ENCODE measurements around the gene MSRB1. TPM values are rescaled to one million over a fixed set of nuclear protein-coding genes. Genes with fewer than 3 reads are reported as not detected.
A peak's percentile ranks its signal among the peaks of the same experiment; 100 is the strongest.

Gene MSRB1
- total RNA-seq, 1 experiment from 2014 or later, result 49.4 TPM

DNA sequence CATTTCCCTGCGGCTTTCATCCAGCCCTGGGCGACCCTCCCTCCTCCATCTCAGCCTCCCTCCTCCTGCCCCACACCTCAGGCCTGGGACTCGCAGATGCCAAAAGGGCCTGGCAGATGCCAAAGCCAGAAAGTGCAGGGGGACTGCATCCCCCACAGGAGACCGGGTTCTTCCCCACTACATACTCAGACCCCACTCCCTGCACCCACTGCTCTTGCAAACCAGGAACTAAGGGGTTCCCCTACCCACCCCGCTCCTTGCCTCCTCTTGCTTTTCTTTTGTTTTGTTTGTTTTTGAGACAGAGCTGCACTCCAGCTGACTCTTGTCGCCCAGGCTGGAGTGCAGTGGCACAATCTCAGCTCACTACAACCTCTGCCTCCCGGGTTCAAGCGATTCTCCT lies 28.0 kb downstream of the MSRB1 start:
- CTCF ChIA-PET, result no interaction called here
- no peak overlapping the region for H3K27ac ChIP-seq

DNA sequence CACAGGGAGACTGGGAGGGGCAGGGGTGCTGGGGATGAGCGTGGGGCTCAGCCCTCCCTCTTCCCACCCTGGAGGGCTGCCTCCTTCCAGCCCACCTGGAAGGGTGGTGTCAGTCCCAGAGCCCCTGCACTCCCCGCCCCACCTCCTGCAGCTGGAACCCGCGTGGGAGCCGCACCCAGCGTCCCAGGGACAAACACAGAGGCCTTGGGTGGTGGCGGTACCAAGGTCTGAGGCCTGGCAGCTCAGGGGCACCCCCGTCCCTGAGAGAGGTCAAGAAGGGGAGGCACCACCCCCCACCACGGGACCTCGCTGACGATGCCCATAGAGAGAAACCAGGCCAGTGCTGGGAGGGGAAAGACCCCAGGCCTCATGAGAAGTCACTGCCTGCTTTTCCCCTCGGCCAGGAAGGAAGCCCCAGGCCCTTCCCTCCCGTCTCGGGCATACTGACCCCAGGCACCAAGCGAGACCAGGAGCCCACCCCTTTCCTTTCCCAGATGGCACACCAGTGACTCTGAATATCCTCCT lies 28.9 kb downstream of the MSRB1 start:
- peaks cover 3% of the 10 kb centered on the region; the same call in 1 of the 2 replicates for H3F3A ChIP-seq (ENCODE audit: insufficient read depth, low read depth)
- no peak overlapping the region for H3K4me2 ChIP-seq
- intact Hi-C loops (cut with micrococcal nuclease; ENCODE audit: unreplicated experiment), result loop anchor here (5.0 kb wide), 1 partner anchor 42 kb away; the partner anchor contains the start of gene MEIOB
- H4K20me1 ChIP-seq (ENCODE audit: insufficient read depth), result no peaks in the 10 kb centered on the region
- BruUV-seq (replicated peaks), result no TSS peak
- H3K9me3 ChIP-seq (ENCODE audit: insufficient read depth, low read depth), result no peaks in the 10 kb centered on the region
- H3K4me3 ChIP-seq, result no peak overlapping the region
- no peaks in the 10 kb centered on the region for H3K36me3 ChIP-seq (ENCODE audit: low read depth)
- ChIA-PET POLR2A (ENCODE audit: unreplicated experiment) (interaction anchor here (0.6 kb wide), 1 partner anchor 27 kb away, joined by 4 read pairs; no protein-coding TSS in a partner anchor), CTCF (no interaction called here)
- no peak overlapping the region for H2AFZ ChIP-seq
- DNase-seq, result no peak
- peaks cover 7% of the 10 kb centered on the region; the same call in 1 of the 2 replicates for H3K27me3 ChIP-seq (ENCODE audit: insufficient read depth, low read depth)
- H3K79me2 ChIP-seq (ENCODE audit: low read depth), result no peaks in the 10 kb centered on the region
- H3K4me1 ChIP-seq (replicated peaks; ENCODE audit: insufficient read depth), result peaks cover 34% of the 10 kb centered on the region
- no peak overlapping the region for H3K27ac ChIP-seq
- TF ChIP-seq, protein P1, sequence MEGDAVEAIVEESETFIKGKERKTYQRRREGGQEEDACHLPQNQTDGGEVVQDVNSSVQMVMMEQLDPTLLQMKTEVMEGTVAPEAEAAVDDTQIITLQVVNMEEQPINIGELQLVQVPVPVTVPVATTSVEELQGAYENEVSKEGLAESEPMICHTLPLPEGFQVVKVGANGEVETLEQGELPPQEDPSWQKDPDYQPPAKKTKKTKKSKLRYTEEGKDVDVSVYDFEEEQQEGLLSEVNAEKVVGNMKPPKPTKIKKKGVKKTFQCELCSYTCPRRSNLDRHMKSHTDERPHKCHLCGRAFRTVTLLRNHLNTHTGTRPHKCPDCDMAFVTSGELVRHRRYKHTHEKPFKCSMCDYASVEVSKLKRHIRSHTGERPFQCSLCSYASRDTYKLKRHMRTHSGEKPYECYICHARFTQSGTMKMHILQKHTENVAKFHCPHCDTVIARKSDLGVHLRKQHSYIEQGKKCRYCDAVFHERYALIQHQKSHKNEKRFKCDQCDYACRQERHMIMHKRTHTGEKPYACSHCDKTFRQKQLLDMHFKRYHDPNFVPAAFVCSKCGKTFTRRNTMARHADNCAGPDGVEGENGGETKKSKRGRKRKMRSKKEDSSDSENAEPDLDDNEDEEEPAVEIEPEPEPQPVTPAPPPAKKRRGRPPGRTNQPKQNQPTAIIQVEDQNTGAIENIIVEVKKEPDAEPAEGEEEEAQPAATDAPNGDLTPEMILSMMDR (conservative IDR thresholded peaks at IDR 0.05), result no peak
- no peak for TF ChIP-seq EZH2 (IDR thresholded peaks at IDR 0.05; ENCODE audit: low read depth)
- H3K9me2 ChIP-seq (ENCODE audit: insufficient read depth), result no peaks in the 10 kb centered on the region

More for the DNA sequence above, 28.0 kb downstream of the MSRB1 start:
- Histone ChIP-seq H3K27me3 (ENCODE audit: insufficient read depth, low read depth) (peaks cover 15% of the 10 kb centered on the region; the same call in 1 of the 2 replicates), H2AFZ (no peak overlapping the region), H3K4me2 (no peak overlapping the region), H3K4me3 (no peak overlapping the region), H3F3A (ENCODE audit: insufficient read depth, low read depth) (no peaks in the 10 kb centered on the region), H4K20me1 (ENCODE audit: insufficient read depth) (no peaks in the 10 kb centered on the region), H3K79me2 (ENCODE audit: low read depth) (no peaks in the 10 kb centered on the region), H3K36me3 (ENCODE audit: low read depth) (no peaks in the 10 kb centered on the region), H3K9me2 (ENCODE audit: insufficient read depth) (no peaks in the 10 kb centered on the region), H3K9me3 (ENCODE audit: insufficient read depth, low read depth) (no peaks in the 10 kb centered on the region), H3K4me1 (replicated peaks; ENCODE audit: insufficient read depth) (peaks cover 25% of the 10 kb centered on the region)
- BruUV-seq (replicated peaks), result no TSS peak
- TF ChIP-seq EZH2 (IDR thresholded peaks at IDR 0.05; ENCODE audit: low read depth), result no peak
- TF ChIP-seq, protein P1 (conservative IDR thresholded peaks at IDR 0.05), result no peak
- POLR2A ChIA-PET (ENCODE audit: unreplicated experiment), result interaction anchor here (0.6 kb wide), 1 partner anchor 26 kb away, joined by 4 read pairs; no protein-coding TSS in a partner anchor
- DNase-seq, result no peak
- intact Hi-C loops (cut with micrococcal nuclease; ENCODE audit: unreplicated experiment), result loop anchor here (5.0 kb wide), 1 partner anchor 43 kb away; the partner anchor contains the start of gene MEIOB

DNA sequence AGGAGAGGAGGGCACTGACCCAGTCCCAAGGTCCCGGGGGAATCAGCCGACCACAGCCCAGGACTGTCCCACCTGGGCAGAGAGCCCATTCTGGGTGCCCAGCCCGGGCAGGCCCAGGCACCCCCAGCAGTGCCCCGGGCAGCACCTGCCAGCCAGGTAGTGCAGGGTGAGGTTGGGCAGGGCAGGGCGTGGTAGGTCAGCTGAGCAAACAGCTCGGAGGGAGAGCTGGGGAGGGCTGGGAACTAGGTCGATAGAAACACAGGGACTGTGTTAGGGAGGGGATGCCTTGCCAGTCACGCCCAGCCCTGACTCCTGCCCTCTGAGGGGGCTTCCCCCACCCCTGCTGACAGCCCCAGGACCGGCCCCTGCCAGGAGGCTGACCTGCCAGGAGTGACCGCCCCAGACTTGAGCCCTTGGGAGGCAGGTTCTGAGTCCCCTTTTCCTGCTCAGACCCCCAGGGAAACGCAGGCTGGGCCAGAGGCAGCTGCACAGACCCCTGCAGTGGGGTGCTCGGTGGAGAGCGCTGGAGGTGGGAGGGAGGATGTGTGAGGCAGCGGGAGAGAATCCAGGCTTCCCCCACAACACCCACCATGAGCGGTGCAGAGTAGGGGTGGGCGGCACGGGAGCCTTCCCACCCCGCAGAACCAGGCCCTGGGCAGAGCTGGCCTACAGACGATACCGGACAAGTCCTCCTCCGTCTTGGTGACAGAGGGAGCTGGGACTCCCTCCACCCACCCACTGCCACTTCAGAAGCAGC lies 29.5 kb downstream of the MSRB1 start:
- Histone ChIP-seq H3K4me1 (replicated peaks; ENCODE audit: insufficient read depth) (peaks cover 34% of the 10 kb centered on the region), H4K20me1 (ENCODE audit: insufficient read depth) (no peaks in the 10 kb centered on the region), H3K4me2 (peak overlapping the region; percentile 34), H3K79me2 (ENCODE audit: low read depth) (no peaks in the 10 kb centered on the region), H3K4me3 (no peak overlapping the region), H3K27me3 (ENCODE audit: insufficient read depth, low read depth) (0 out of 2 replicates have a peak, but pooled peaks cover 5% of the 10 kb centered on the region), H3F3A (ENCODE audit: insufficient read depth, low read depth) (peaks cover 3% of the 10 kb centered on the region; the same call in 1 of the 2 replicates), H3K27ac (no peak overlapping the region), H3K36me3 (ENCODE audit: low read depth) (no peaks in the 10 kb centered on the region), H2AFZ (no peak overlapping the region), H3K9me3 (ENCODE audit: insufficient read depth, low read depth) (no peaks in the 10 kb centered on the region), H3K9me2 (ENCODE audit: insufficient read depth) (no peaks in the 10 kb centered on the region)
- TF ChIP-seq EZH2 (IDR thresholded peaks at IDR 0.05; ENCODE audit: low read depth), result no peak
- TF ChIP-seq, protein P1 (conservative IDR thresholded peaks at IDR 0.05), result no peak
- ChIA-PET CTCF (no interaction called here), POLR2A (ENCODE audit: unreplicated experiment) (interaction anchor here (0.6 kb wide), 1 partner anchor 12 kb away, joined by 4 read pairs; no protein-coding TSS in a partner anchor)
- DNase-seq, result peak; percentile 72 to 80
- intact Hi-C loops (cut with micrococcal nuclease; ENCODE audit: unreplicated experiment), result loop anchor here (5.0 kb wide), 1 partner anchor 41 kb away; the partner anchor contains the start of gene MEIOB
- no TSS peak for BruUV-seq (replicated peaks)

All from PC-9 (cell line).